SK-N-SH (cell line): Measurements from ENCODE around the gene NLN. TPM values are rescaled to one million over a fixed set of nuclear protein-coding genes. Genes with fewer than 3 reads are reported as not detected.

Experiments
- CTCF ChIA-PET: fragments of 300-600, 350-600 bp; formaldehyde crosslinking; extraction: SDS; loops from one replicate; lab custom pipeline; 2021; lab: Yijun Ruan, JAX
- POLR2A ChIA-PET: fragments of 350-600 bp; sonication (Branson Sonifier 250); formaldehyde crosslinking; extraction: SDS; loops from one replicate; lab custom pipeline; 2020; ENCODE audit warnings: antibody characterized with exemption, inconsistent platforms; lab: Yijun Ruan, JAX
- DNase-seq: peaks from one replicate; pipeline ENCODE4 v3.0.0; 2012
- H2AFZ ChIP-seq: fragments of 200-600 bp; sonication (generic); 2 replicates; pipeline ENCODE4 v1.8.1; 2016; ENCODE audit warnings: antibody characterized with exemption, mild to moderate bottlenecking, low read depth
- H3F3A ChIP-seq: fragments of 200-600 bp; sonication (generic); replicated peaks from 2 replicates; pipeline ENCODE3; 2016; ENCODE audit warnings: antibody characterized with exemption, mild to moderate bottlenecking; ENCODE audit not compliant: insufficient read depth
- H3K27ac ChIP-seq, 2 experiments: fragments of 200-500 bp in 1 of 2; fragments of 200-600 bp in 1 of 2; sonication (Bioruptor generic) in 1 of 2; sonication (generic), shearing (Covaris generic) in 1 of 2; 2 replicates each; pipeline versions ENCODE4 v1.5.1 to v1.6.1; 2014 to 2016; ENCODE audit warnings: low read depth in 2 of 2, inconsistent platforms in 1 of 2, low read length in 1 of 2, mild to moderate bottlenecking in 1 of 2, mixed read lengths in 1 of 2
- H3K27me3 ChIP-seq: fragments of 200-600 bp; sonication (generic), shearing (Covaris generic); 2 replicates; pipeline ENCODE4 v1.6.1; 2016; ENCODE audit warnings: mixed run types; ENCODE audit not compliant: insufficient read depth
- H3K36me3 ChIP-seq, 2 experiments: fragments of 200-500 bp in 1 of 2; fragments of 200-600 bp in 1 of 2; sonication (Bioruptor generic) in 1 of 2; sonication (generic) in 1 of 2; replicated peaks in 1 of 2; 2 replicates each; pipeline versions ENCODE3 to v1.5.1; 2014 to 2016; ENCODE audit warnings: low read length in 1 of 2, mild to moderate bottlenecking in 1 of 2; ENCODE audit not compliant: insufficient read depth in 2 of 2, control insufficient read depth in 1 of 2
- H3K4me1 ChIP-seq, 2 experiments: fragments of 200-500 bp in 1 of 2; fragments of 200-600 bp in 1 of 2; sonication (Bioruptor generic) in 1 of 2; sonication (generic), shearing (Covaris generic) in 1 of 2; 2 replicates each; pipeline versions ENCODE4 v1.5.1 to v1.6.1; 2014 to 2016; ENCODE audit warnings: low read depth in 1 of 2, low read length in 1 of 2, mixed run types in 1 of 2; ENCODE audit not compliant: insufficient read depth in 2 of 2, control insufficient read depth in 1 of 2
- H3K4me2 ChIP-seq: fragments of 200-600 bp; sonication (generic), shearing (Covaris generic); 2 replicates; pipeline ENCODE4 v1.6.1; 2017; ENCODE audit warnings: mixed run types
- H3K4me3 ChIP-seq, 2 experiments: fragments of 200-500 bp in 1 of 2; fragments of 200-600 bp in 1 of 2; sonication (Bioruptor generic) in 1 of 2; sonication (generic), shearing (Covaris generic) in 1 of 2; 2 replicates each; pipeline versions ENCODE4 v1.5.1 to v1.8.1; 2014 to 2016; ENCODE audit warnings: low read depth in 2 of 2, inconsistent platforms in 1 of 2, low read length in 1 of 2, mild to moderate bottlenecking in 1 of 2, mixed read lengths in 1 of 2, moderate library complexity in 1 of 2
- H3K79me2 ChIP-seq: fragments of 200-600 bp; sonication (generic); 2 replicates; pipeline ENCODE4 v1.8.1; 2017; ENCODE audit warnings: mild to moderate bottlenecking; ENCODE audit not compliant: insufficient read depth
- H3K9ac ChIP-seq: fragments of 200-600 bp; sonication (generic); 2 replicates; pipeline ENCODE4 v1.6.1; 2017; ENCODE audit warnings: mixed run types
- H3K9me2 ChIP-seq: fragments of 200-600 bp; sonication (generic); 2 replicates; pipeline ENCODE4 v1.6.1; 2017; ENCODE audit warnings: mixed run types
- H3K9me3 ChIP-seq: fragments of 200-600 bp; sonication (generic); 2 replicates; pipeline ENCODE4 v1.6.1; 2017; ENCODE audit warnings: mixed run types, mild to moderate bottlenecking, moderate library complexity
- H4K20me1 ChIP-seq: fragments of 200-600 bp; sonication (generic); 2 replicates; pipeline ENCODE4 v1.6.1; 2017; ENCODE audit warnings: mild to moderate bottlenecking, mixed run types; ENCODE audit not compliant: insufficient read depth
- CHD2 ChIP-seq: fragments of 150-350 bp; IDR thresholded peaks from 2 replicates; pipeline ENCODE4 v1.6.1; 2018; ENCODE audit warnings: low read length; ENCODE audit not compliant: partially characterized antibody
- EP300 ChIP-seq, 2 experiments: IDR thresholded peaks; 2 replicates each; pipeline versions ENCODE4 v1.4.0 to v1.6.1; 2012; ENCODE audit warnings: borderline replicate concordance in 1 of 2, low read depth in 1 of 2, low read length in 1 of 2
- FOXJ3 ChIP-seq: sonication (generic); formaldehyde crosslinking; IDR thresholded peaks from 2 replicates; pipeline ENCODE4 v1.5.1; 2020; ENCODE audit warnings: mild to moderate bottlenecking, missing genetic modification reagents
- GATA2 ChIP-seq: sonication (generic); formaldehyde crosslinking; IDR thresholded peaks from 2 replicates; pipeline ENCODE4 v1.5.0; 2020; ENCODE audit warnings: mild to moderate bottlenecking, missing genetic modification reagents
- JUND ChIP-seq: IDR thresholded peaks from 2 replicates; pipeline ENCODE4 v1.4.0; 2012
- MXI1 ChIP-seq: IDR thresholded peaks from 2 replicates; pipeline ENCODE4 v1.6.1; 2012; ENCODE audit warnings: mild to moderate bottlenecking, low read depth, low read length, improper control_type of control experiment
- NFIC ChIP-seq: IDR thresholded peaks from 2 replicates; pipeline ENCODE4 v1.4.0; 2012; ENCODE audit warnings: borderline replicate concordance
- POLR2AphosphoS5 ChIP-seq: IDR thresholded peaks from 2 replicates; pipeline ENCODE4 v1.6.1; 2012; ENCODE audit warnings: low read depth, low read length
- RAD21 ChIP-seq: IDR thresholded peaks from 2 replicates; pipeline ENCODE4 v1.6.1; 2012; ENCODE audit warnings: mild to moderate bottlenecking, low read length
- RCOR1 ChIP-seq: fragments of 150-350 bp; IDR thresholded peaks from 2 replicates; pipeline ENCODE4 v1.6.1; 2017; ENCODE audit warnings: antibody characterized with exemption, low read length
- RFX5 ChIP-seq: IDR thresholded peaks from 2 replicates; pipeline ENCODE4 v1.6.1; 2012; ENCODE audit warnings: mild to moderate bottlenecking, improper control_type of control experiment, low read length
- SIN3A ChIP-seq: IDR thresholded peaks from 2 replicates; pipeline ENCODE4 v1.6.1; 2012; ENCODE audit warnings: low read depth, mild to moderate bottlenecking, low read length, moderate library complexity, borderline replicate concordance
- TAF1 ChIP-seq: IDR thresholded peaks from 2 replicates; pipeline ENCODE4 v1.6.1; 2012; ENCODE audit warnings: low read depth, mild to moderate bottlenecking, low read length, moderate library complexity, borderline replicate concordance
- TCF12 ChIP-seq: IDR thresholded peaks from 2 replicates; pipeline ENCODE4 v1.4.0; 2012
- WGBS: methylation state at CpG from one replicate; pipeline ENCODE4 v1.1.6; 2017; ENCODE audit warnings: low lambda C conversion rate; 5-methylcytosine and 5-hydroxymethylcytosine counted together
- polyA plus RNA-seq, 3 experiments: library from polyadenylated mRNA; depleted of rRNA; stranded (reverse); fragments of >200 nt; gene quantifications; 2 replicates each; pipeline ENCODE4 v1.2.3, GENCODE V29; 2012
- TF ChIP-seq, protein P1 (sequence below): fragments of 150-350 bp; IDR thresholded peaks from 2 replicates; pipeline ENCODE4 v1.6.1; 2017; ENCODE audit warnings: antibody characterized with exemption, low read length, low read depth, borderline replicate concordance
- TF ChIP-seq, protein P2 (sequence below): IDR thresholded peaks from 2 replicates; pipeline ENCODE4 v1.4.0; 2012; ENCODE audit warnings: low read depth
- TF ChIP-seq, protein P3 (sequence below): IDR thresholded peaks from 2 replicates; pipeline ENCODE4; 2012
- TF ChIP-seq, protein P4 (sequence below): IDR thresholded peaks from 2 replicates; pipeline ENCODE4 v1.4.0; 2012; ENCODE audit warnings: low read depth, borderline replicate concordance

NLN gene
- polyA plus RNA-seq, 1 of the 3 experiments (the other 2 are of a cell fraction) = 17.1 TPM

DNA sequence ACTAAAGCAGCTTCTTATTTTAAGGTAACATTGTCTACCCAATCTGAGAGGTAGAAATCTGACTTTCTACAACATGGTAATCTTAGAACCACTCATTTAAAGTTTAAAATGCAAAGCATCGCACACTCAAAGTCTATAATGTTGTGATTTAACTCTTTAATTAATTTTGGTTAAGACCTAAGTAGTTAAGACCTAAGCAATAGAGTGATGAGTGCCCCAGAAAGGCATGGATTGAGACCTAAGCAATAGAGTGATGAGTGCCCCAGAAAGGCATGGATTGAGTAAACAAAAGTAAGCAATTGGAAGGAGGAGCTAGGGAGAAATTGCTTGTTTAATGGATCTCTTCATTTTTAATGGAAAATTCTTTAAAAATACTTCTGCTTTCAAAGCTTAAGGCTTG, 86.8 kb downstream of the NLN start:
- Histone ChIP-seq H3K9me3 (no peaks in the 10 kb centered on the region), H3K4me1 (peaks cover 8 to 19% of the 10 kb centered on the region in 2 experiments; a peak in 2 of 4 replicates), H3K9ac (no peak overlapping the region), H3K4me3 (no peak overlapping the region), H3K36me3 (peaks cover 11 to 28% of the 10 kb centered on the region in 2 experiments), H3K27ac (peak overlapping the region; percentile 18 to 53; a peak in 3 of 4 replicates), H3F3A (peaks cover 35% of the 10 kb centered on the region), H3K79me2 (no peaks in the 10 kb centered on the region), H3K27me3 (no peaks in the 10 kb centered on the region), H3K4me2 (0 out of 2 replicates have a peak overlapping the region, but pooled peaks have one; percentile 38), H4K20me1 (no peaks in the 10 kb centered on the region), H3K9me2 (no peaks in the 10 kb centered on the region), H2AFZ (no peak overlapping the region)
- TF ChIP-seq GATA2 = no peak
- no peak for TF ChIP-seq TCF12
- TF ChIP-seq, protein P1, sequence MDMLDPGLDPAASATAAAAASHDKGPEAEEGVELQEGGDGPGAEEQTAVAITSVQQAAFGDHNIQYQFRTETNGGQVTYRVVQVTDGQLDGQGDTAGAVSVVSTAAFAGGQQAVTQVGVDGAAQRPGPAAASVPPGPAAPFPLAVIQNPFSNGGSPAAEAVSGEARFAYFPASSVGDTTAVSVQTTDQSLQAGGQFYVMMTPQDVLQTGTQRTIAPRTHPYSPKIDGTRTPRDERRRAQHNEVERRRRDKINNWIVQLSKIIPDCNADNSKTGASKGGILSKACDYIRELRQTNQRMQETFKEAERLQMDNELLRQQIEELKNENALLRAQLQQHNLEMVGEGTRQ = no peak
- TF ChIP-seq SIN3A = no peak
- TF ChIP-seq, protein P2, sequence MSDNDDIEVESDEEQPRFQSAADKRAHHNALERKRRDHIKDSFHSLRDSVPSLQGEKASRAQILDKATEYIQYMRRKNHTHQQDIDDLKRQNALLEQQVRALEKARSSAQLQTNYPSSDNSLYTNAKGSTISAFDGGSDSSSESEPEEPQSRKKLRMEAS = no peak
- TF ChIP-seq JUND = no peak
- no peak for TF ChIP-seq RFX5
- no peak for TF ChIP-seq FOXJ3 (CRISPR knock-in tag)
- ChIA-PET CTCF (no interaction called here), POLR2A (no interaction called here)
- no peak for DNase-seq
- WGBS = 94% methylated on average over 1 of the region's 1 CpG

DNA sequence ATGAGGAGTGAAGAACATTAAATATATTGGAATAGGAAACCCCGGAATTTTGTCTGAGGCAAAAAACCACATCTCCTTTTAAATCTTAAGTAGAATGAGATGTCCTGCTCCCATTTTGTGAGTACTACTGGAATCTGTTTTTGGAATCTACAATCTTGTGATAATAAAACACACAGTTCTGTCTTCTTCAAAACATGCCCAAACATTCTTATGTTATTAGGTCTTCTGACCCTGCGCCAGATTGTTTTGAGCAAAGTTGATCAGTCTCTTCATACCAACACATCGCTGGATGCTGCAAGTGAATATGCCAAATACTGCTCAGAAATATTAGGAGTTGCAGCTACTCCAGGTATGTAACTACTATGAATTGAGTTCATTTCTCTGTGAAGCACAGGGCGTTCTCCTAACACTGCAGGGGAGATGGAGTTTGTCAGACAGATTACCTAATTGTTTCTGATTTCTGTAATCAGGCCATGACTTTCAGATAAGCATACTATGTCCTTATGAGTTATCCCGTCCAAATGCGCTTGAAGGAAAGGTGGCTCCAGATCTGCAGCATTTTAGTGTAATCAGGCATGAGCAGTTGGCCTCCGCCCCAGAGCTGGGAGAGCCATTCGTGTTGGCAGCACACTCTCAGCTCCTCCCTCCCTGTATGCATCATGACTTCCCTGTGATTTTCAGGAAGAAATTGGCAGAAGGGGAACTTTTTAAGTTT, 88.0 kb downstream of the NLN start:
- no peak overlapping the region for H2AFZ ChIP-seq
- DNase-seq = peak; percentile 50
- H3K9me2 ChIP-seq = no peaks in the 10 kb centered on the region
- POLR2A ChIA-PET = interaction anchor here (1.0 kb wide), 1 partner anchor 116 kb away, joined by 3 read pairs; the partner anchor contains the start of gene ERBIN
- CTCF ChIA-PET = interaction anchor here (1.1 kb wide), 1 partner anchor 44 kb away, joined by 3 read pairs; no protein-coding TSS in a partner anchor
- H3K4me1 ChIP-seq = peaks cover 8 to 19% of the 10 kb centered on the region in 2 experiments; a peak in 2 of 4 replicates
- H3K9ac ChIP-seq = no peak overlapping the region
- no peaks in the 10 kb centered on the region for H3K79me2 ChIP-seq
- no peaks in the 10 kb centered on the region for H3K27me3 ChIP-seq
- H3K4me2 ChIP-seq = no peak overlapping the region
- H3K9me3 ChIP-seq = no peaks in the 10 kb centered on the region
- TF ChIP-seq RAD21 (0 out of 2 replicates have a peak, but pooled peaks have one; percentile 8), JUND (no peak), RCOR1 (0 out of 2 replicates have a peak, but pooled peaks have one; percentile 33), TCF12 (peak; percentile 76), CHD2 (peak; percentile 33), GATA2 (peak; percentile 86), TAF1 (no peak), POLR2AphosphoS5 (peak; percentile 23; the same call in 1 of the 2 replicates), NFIC (peak; percentile 13; the same call in 1 of the 2 replicates), MXI1 (peak; percentile 36; the same call in 1 of the 2 replicates), EP300 (IDR thresholded peaks at IDR 0.05; ENCODE audit: borderline replicate concordance in 1 of 2, low read depth in 1 of 2, low read length in 1 of 2) (peak; percentile 7 to 63; a peak in 3 of 4 replicates)
- TF ChIP-seq, protein P2 = 0 out of 2 replicates have a peak, but pooled peaks have one; percentile 21
- TF ChIP-seq, protein P3, sequence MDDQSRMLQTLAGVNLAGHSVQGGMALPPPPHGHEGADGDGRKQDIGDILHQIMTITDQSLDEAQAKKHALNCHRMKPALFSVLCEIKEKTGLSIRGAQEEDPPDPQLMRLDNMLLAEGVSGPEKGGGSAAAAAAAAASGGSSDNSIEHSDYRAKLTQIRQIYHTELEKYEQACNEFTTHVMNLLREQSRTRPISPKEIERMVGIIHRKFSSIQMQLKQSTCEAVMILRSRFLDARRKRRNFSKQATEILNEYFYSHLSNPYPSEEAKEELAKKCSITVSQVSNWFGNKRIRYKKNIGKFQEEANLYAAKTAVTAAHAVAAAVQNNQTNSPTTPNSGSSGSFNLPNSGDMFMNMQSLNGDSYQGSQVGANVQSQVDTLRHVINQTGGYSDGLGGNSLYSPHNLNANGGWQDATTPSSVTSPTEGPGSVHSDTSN = peak; percentile 66
- TF ChIP-seq, protein P4, sequence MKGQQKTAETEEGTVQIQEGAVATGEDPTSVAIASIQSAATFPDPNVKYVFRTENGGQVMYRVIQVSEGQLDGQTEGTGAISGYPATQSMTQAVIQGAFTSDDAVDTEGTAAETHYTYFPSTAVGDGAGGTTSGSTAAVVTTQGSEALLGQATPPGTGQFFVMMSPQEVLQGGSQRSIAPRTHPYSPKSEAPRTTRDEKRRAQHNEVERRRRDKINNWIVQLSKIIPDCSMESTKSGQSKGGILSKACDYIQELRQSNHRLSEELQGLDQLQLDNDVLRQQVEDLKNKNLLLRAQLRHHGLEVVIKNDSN = no peak
- H3K4me3 ChIP-seq = no peak overlapping the region
- peak overlapping the region; percentile 53 to 64; a peak in 3 of 4 replicates for H3K27ac ChIP-seq
- peaks cover 35% of the 10 kb centered on the region for H3F3A ChIP-seq
- WGBS = 73% methylated on average over 8 of the region's 8 CpGs
- H4K20me1 ChIP-seq = no peaks in the 10 kb centered on the region
- peaks cover 20 to 31% of the 10 kb centered on the region in 2 experiments for H3K36me3 ChIP-seq
